Liver (tissue), 9 donors: ENCODE measurements around the gene NHSL2. TPM values are rescaled to one million over a fixed set of nuclear protein-coding genes. Genes with fewer than 3 reads are reported as not detected.

Source experiments
- DNase-seq: peaks from one replicate; pipeline ENCODE4 v3.0.0-alpha.2; 2017; ENCODE audit warnings: low spot score
- H3K27ac ChIP-seq, 2 donors: one replicate each; pipeline ENCODE4 v1.7.0; 2013; ENCODE audit warnings: inconsistent platforms in 2 of 2, low read length in 2 of 2, control low read depth in 1 of 2, low read depth in 1 of 2, mild to moderate bottlenecking in 1 of 2
- H3K27me3 ChIP-seq, 4 donors: one replicate each; pipeline versions ENCODE4 v1.6.1 to v1.7.0; 2013; ENCODE audit warnings: low read length in 3 of 4, inconsistent platforms in 1 of 4, mild to moderate bottlenecking in 1 of 4, moderate library complexity in 1 of 4; ENCODE audit not compliant: control insufficient read depth in 4 of 4, insufficient read depth in 4 of 4
- H3K36me3 ChIP-seq, 4 donors: one replicate each; pipeline versions ENCODE4 v1.6.1 to v1.7.0; 2013; ENCODE audit warnings: low read length in 3 of 4, mild to moderate bottlenecking in 3 of 4, low read depth in 1 of 4, moderate library complexity in 1 of 4; ENCODE audit not compliant: control insufficient read depth in 4 of 4, insufficient read depth in 3 of 4
- H3K4me1 ChIP-seq, 4 donors: one replicate each; pipeline versions ENCODE4 v1.6.1 to v1.7.0; 2013; ENCODE audit warnings: low read length in 3 of 4, mild to moderate bottlenecking in 3 of 4, moderate library complexity in 1 of 4; ENCODE audit not compliant: control insufficient read depth in 4 of 4, insufficient read depth in 4 of 4
- H3K4me3 ChIP-seq, 3 donors: one replicate each; pipeline versions ENCODE4 v1.6.1 to v1.7.0; 2013; ENCODE audit warnings: low read length in 3 of 3, control low read depth in 1 of 3, low read depth in 1 of 3, mild to moderate bottlenecking in 1 of 3
- H3K9ac ChIP-seq, 2 donors: one replicate each; pipeline ENCODE4 v1.7.0; 2013; ENCODE audit warnings: low read length in 2 of 2, mild to moderate bottlenecking in 2 of 2, moderate library complexity in 2 of 2, control low read depth in 1 of 2, low read depth in 1 of 2
- H3K9me3 ChIP-seq, 4 donors: one replicate each; pipeline versions ENCODE4 v1.6.1 to v1.7.0; 2013; ENCODE audit warnings: low read length in 3 of 4; ENCODE audit not compliant: control insufficient read depth in 4 of 4
- ATF3 ChIP-seq: IDR thresholded peaks from 2 replicates; pipeline ENCODE4 v1.6.1; 2016; ENCODE audit warnings: antibody characterized with exemption
- CTCF ChIP-seq: fragments of 150-350 bp; IDR thresholded peaks from 2 replicates; pipeline ENCODE4 v1.5.1; 2017; ENCODE audit warnings: improper control_type of control experiment, low read depth, low read length; ENCODE audit not compliant: missing input control
- EGR1 ChIP-seq, 2 donors: IDR thresholded peaks; 2 replicates each; pipeline ENCODE4 v1.6.1; 2016 to 2018; ENCODE audit warnings: antibody characterized with exemption in 2 of 2, low read depth in 2 of 2
- GABPA ChIP-seq, 2 donors: IDR thresholded peaks in 1 of 2; conservative IDR thresholded peaks in 1 of 2; 2 replicates each; pipeline ENCODE4 v1.6.1; 2016; ENCODE audit warnings: antibody characterized with exemption in 2 of 2, mild to moderate bottlenecking in 1 of 2, moderate library complexity in 1 of 2
- HNF4G ChIP-seq: IDR thresholded peaks from 2 replicates; pipeline ENCODE4 v1.6.1; 2016; ENCODE audit warnings: antibody characterized with exemption
- JUND ChIP-seq, 2 donors: IDR thresholded peaks; 2 replicates each; pipeline ENCODE4 v1.6.1; 2016; ENCODE audit warnings: antibody characterized with exemption in 2 of 2
- MAX ChIP-seq: IDR thresholded peaks from 2 replicates; pipeline ENCODE4 v1.6.1; 2016; ENCODE audit warnings: antibody characterized with exemption
- RAD21 ChIP-seq, 2 donors: IDR thresholded peaks; 2 replicates each; pipeline ENCODE4 v1.6.1; 2016; ENCODE audit warnings: antibody characterized with exemption in 2 of 2, mild to moderate bottlenecking in 2 of 2
- RXRA ChIP-seq, 2 donors: IDR thresholded peaks; 2 replicates each; pipeline ENCODE4 v1.6.1; 2017 to 2018; ENCODE audit warnings: antibody characterized with exemption in 2 of 2, mild to moderate bottlenecking in 1 of 2
- SP1 ChIP-seq: IDR thresholded peaks from 2 replicates; pipeline ENCODE4 v1.6.1; 2018; ENCODE audit warnings: antibody characterized with exemption, mild to moderate bottlenecking
- TAF1 ChIP-seq: conservative IDR thresholded peaks from 2 replicates; pipeline ENCODE4 v1.6.1; 2016; ENCODE audit warnings: antibody characterized with exemption, mild to moderate bottlenecking
- ZBTB33 ChIP-seq: IDR thresholded peaks from 2 replicates; pipeline ENCODE4 v1.6.1; 2016; ENCODE audit warnings: antibody characterized with exemption
- WGBS: extraction: QIAGEN DNeasy Blood & Tissue Kit; methylation state at CpG from one replicate; pipeline ENCODE4 v1.1.7; 2013; 5-methylcytosine and 5-hydroxymethylcytosine counted together
- polyA plus RNA-seq, 2 donors: library from polyadenylated mRNA; stranded (reverse) in 1 of 2; unstranded in 1 of 2; fragments of 200-250 nt in 1 of 2; fragments of >200 nt in 1 of 2; fragmentation: Nextera tagmentation in 1 of 2; extraction: Ambion mirVana in 1 of 2; gene quantifications; one replicate each; pipeline versions ENCODE4 v1.2.1 to v1.2.3, GENCODE V29; 2013 to 2015
- total RNA-seq, 2 donors: library from RNA; depleted of rRNA; stranded (reverse); fragments of >200 nt; gene quantifications; one replicate each; pipeline ENCODE4 v1.2.3, GENCODE V29; 2014
- donor health status: healthy.
- donor health status: healthy.
- donor health status: healthy.
- donor health status: healthy.
- donor health status: healthy.

The NHSL2 gene
- total and polyA plus RNA-seq, 4 donors = 0.45 to 1.3 (median 1.1) TPM

GRCh38 chrX:72027024-72027913 is 116.6 kb downstream of the NHSL2 start (continued):
- TF ChIP-seq CTCF = no peak
- no peak for TF ChIP-seq TAF1
- TF ChIP-seq SP1 = no peak
- TF ChIP-seq RXRA (IDR thresholded peaks at IDR 0.05) = no peak
- no peak for TF ChIP-seq RAD21 (IDR thresholded peaks at IDR 0.05)
- no peak for TF ChIP-seq EGR1 (IDR thresholded peaks at IDR 0.05; ENCODE audit: low read depth in 2 of 2)

- Histone ChIP-seq H3K9me3 (no peaks in the 10 kb centered on the region), H3K9ac (no peak overlapping the region), H3K4me1 (peaks cover 8 to 23% (median 18%) of the 10 kb centered on the region in 4 donors), H3K27me3 (no peaks in the 10 kb centered on the region), H3K36me3 (no peaks in the 10 kb centered on the region), H3K4me3 (no peak overlapping the region), H3K27ac (no peak overlapping the region)
- WGBS = 95% methylated on average over 2 of the region's 2 CpGs
- TF ChIP-seq MAX (no peak), ZBTB33 (no peak), CTCF (no peak), GABPA (IDR thresholded peaks at IDR 0.05 in 1 of 2, conservative IDR thresholded peaks at IDR 0.05 in 1 of 2) (no peak), EGR1 (IDR thresholded peaks at IDR 0.05; ENCODE audit: low read depth in 2 of 2) (no peak), RAD21 (IDR thresholded peaks at IDR 0.05) (no peak), ATF3 (no peak), HNF4G (no peak), TAF1 (no peak), JUND (IDR thresholded peaks at IDR 0.05) (no peak)
- no peak for DNase-seq
These were observed 117.3 kb downstream of the NHSL2 start for GRCh38 chrX:72027914-72028307.
